ENCODE results near the gene INTS6.

DNA sequence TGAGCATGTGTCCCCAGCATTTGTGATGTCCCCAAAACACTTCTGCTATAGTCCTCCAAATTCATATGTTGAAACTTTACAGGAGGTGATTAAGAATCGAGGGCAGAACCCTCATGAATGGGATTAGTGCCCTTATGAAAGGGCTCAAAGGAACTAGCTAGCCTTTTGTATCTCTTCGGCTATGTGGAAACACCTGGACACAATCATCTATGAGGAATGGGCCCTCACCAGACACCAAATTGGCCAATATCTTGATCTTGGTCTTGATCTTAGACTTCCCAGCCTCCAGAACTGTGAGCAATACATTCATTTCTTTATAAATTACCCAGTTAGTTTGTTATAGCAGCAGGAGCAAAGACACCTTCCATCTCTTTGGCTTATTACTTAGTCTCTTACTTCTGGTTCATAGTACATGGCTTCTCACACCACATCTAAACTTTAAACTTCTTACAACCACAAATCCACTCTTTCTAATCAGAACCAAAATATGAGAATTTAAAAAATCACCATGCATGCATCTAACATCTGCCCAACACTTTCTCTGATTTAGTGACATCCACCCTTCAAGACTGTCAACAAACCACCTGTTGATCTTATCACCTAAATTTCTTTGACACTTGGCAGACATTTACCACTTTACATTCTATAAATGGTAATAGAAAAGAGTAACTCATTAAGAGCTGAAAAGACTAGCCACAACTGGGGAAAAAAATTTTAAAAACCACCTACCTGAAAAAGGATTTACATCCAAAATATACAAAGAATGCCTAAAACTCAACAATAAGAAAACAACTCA, 120.1 kb downstream of the INTS6 start:
- TF ChIP-seq, protein P1, sequence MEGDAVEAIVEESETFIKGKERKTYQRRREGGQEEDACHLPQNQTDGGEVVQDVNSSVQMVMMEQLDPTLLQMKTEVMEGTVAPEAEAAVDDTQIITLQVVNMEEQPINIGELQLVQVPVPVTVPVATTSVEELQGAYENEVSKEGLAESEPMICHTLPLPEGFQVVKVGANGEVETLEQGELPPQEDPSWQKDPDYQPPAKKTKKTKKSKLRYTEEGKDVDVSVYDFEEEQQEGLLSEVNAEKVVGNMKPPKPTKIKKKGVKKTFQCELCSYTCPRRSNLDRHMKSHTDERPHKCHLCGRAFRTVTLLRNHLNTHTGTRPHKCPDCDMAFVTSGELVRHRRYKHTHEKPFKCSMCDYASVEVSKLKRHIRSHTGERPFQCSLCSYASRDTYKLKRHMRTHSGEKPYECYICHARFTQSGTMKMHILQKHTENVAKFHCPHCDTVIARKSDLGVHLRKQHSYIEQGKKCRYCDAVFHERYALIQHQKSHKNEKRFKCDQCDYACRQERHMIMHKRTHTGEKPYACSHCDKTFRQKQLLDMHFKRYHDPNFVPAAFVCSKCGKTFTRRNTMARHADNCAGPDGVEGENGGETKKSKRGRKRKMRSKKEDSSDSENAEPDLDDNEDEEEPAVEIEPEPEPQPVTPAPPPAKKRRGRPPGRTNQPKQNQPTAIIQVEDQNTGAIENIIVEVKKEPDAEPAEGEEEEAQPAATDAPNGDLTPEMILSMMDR (IDR thresholded peaks at IDR 0.05) = no peak
- no peak for TF ChIP-seq POLR2A (IDR thresholded peaks at IDR 0.05)
